HCT116 (cell line): ENCODE data around the gene TCERG1L. TPM values are rescaled to one million over a fixed set of nuclear protein-coding genes. Genes with fewer than 3 reads are reported as not detected.

Source experiments
- ATAC-seq: fragments of 200-7000 bp; cut with Tn5 transposase; 2 replicates; pipeline ENCODE4 v1.9.1; 2020; ENCODE audit warnings: mild to moderate bottlenecking, moderate library complexity
- BruUV-seq: library from RNA; stranded (reverse); fragments of 400-500 nt; replicated peaks from 2 replicates; lab custom pipeline; 2021; lab: Mats Ljungman, UMichigan
- CTCF ChIA-PET: fragments of 300-600 bp; sonication (Branson Sonifier 250); formaldehyde crosslinking; loops from one replicate; lab custom pipeline; 2021; ENCODE audit warnings: antibody characterized with exemption; lab: Charles Lee
- POLR2A ChIA-PET: fragments of 300-600, 350-600 bp; sonication (Branson Sonifier 250); formaldehyde crosslinking; loops from one replicate; lab custom pipeline; 2021; ENCODE audit warnings: antibody characterized with exemption; lab: Charles Lee
- RAD21 ChIA-PET, 2 experiments: fragments of 300-600 bp; sonication (Branson Sonifier 250); formaldehyde crosslinking; loops; one replicate each; lab custom pipeline; 2023; ENCODE audit warnings: low total read pairs in 2 of 2; ENCODE audit not compliant: uncharacterized antibody in 2 of 2, unreplicated experiment in 2 of 2, low non-redundant PET in 1 of 2; lab: Charles Lee
- DNase-seq: peaks from one replicate; pipeline ENCODE4 v3.0.0-alpha.2; 2010; ENCODE audit warnings: low read depth, low spot score
- H2AFZ ChIP-seq: fragments of 200-600 bp; shearing (Covaris generic), sonication (generic); 2 replicates; pipeline ENCODE4 v1.6.1; 2017; ENCODE audit warnings: low read depth, mixed run types, mixed read lengths, antibody characterized with exemption, low read length; ENCODE audit not compliant: poor library complexity, severe bottlenecking
- H3K27ac ChIP-seq: 2 replicates; pipeline ENCODE4 v1.5.1; 2012; ENCODE audit warnings: low read depth, low read length
- H3K27me3 ChIP-seq: fragments of 200-600 bp; sonication (generic); 2 replicates; pipeline ENCODE4 v1.6.1; 2016; ENCODE audit warnings: mixed run types, low read length, mixed read lengths; ENCODE audit not compliant: insufficient read depth
- H3K36me3 ChIP-seq, 2 experiments: fragments of 200-500 bp in 1 of 2; fragments of 200-600 bp in 1 of 2; sonication (Bioruptor generic) in 1 of 2; sonication (generic) in 1 of 2; 2 replicates each; pipeline versions ENCODE4 v1.5.1 to v1.6.1; 2014 to 2016; ENCODE audit warnings: low read length in 2 of 2, inconsistent platforms in 1 of 2, mixed read lengths in 1 of 2, mixed run types in 1 of 2; ENCODE audit not compliant: insufficient read depth in 2 of 2, control insufficient read depth in 1 of 2
- H3K4me1 ChIP-seq, 2 experiments: fragments of 200-600 bp in 1 of 2; sonication (generic) in 1 of 2; 2 replicates each; pipeline versions ENCODE4 v1.5.1 to v1.6.1; 2012 to 2017; ENCODE audit warnings: low read length in 2 of 2, inconsistent platforms in 1 of 2, mild to moderate bottlenecking in 1 of 2, mixed read lengths in 1 of 2, mixed run types in 1 of 2, moderate library complexity in 1 of 2; ENCODE audit not compliant: insufficient read depth in 2 of 2, control insufficient read depth in 1 of 2
- H3K4me2 ChIP-seq: fragments of 200-600 bp; sonication (generic); 2 replicates; pipeline ENCODE4 v1.6.1; 2017; ENCODE audit warnings: mixed run types, low read length, mixed read lengths
- H3K4me3 ChIP-seq, 2 experiments: fragments of 200-600 bp in 1 of 2; sonication (generic) in 1 of 2; replicated peaks in 1 of 2; 2 replicates each; pipeline ENCODE4 v1.5.1; 2011 to 2016; ENCODE audit warnings: low read length in 2 of 2, control low read depth in 1 of 2, low read depth in 1 of 2, mild to moderate bottlenecking in 1 of 2, mixed read lengths in 1 of 2, mixed run types in 1 of 2
- H3K79me2 ChIP-seq: fragments of 200-600 bp; sonication (generic); 2 replicates; pipeline ENCODE4 v1.6.1; 2017; ENCODE audit warnings: mild to moderate bottlenecking, mixed run types, low read length, moderate library complexity, mixed read lengths; ENCODE audit not compliant: insufficient read depth
- H3K9ac ChIP-seq: fragments of 200-600 bp; sonication (generic); 2 replicates; pipeline ENCODE4 v1.6.1; 2016; ENCODE audit warnings: low read length, mixed read lengths
- H3K9me2 ChIP-seq: fragments of 200-600 bp; sonication (generic), shearing (Covaris generic); 2 replicates; pipeline ENCODE4 v1.6.1; 2017; ENCODE audit warnings: mixed run types, mild to moderate bottlenecking, moderate library complexity; ENCODE audit not compliant: insufficient read depth
- H3K9me3 ChIP-seq, 2 experiments: fragments of 200-500 bp in 1 of 2; fragments of 200-600 bp in 1 of 2; sonication (Bioruptor generic) in 1 of 2; sonication (generic) in 1 of 2; 2 replicates each; pipeline ENCODE4 v1.6.1; 2014 to 2017; ENCODE audit warnings: low read length in 2 of 2, mixed read lengths in 2 of 2, inconsistent platforms in 1 of 2, low read depth in 1 of 2, mild to moderate bottlenecking in 1 of 2, mixed run types in 1 of 2, moderate library complexity in 1 of 2; ENCODE audit not compliant: control insufficient read depth in 1 of 2, insufficient read depth in 1 of 2
- H4K20me1 ChIP-seq: fragments of 200-600 bp; sonication (generic), shearing (Covaris generic); 2 replicates; pipeline ENCODE4 v1.6.1; 2017; ENCODE audit warnings: mixed run types, mild to moderate bottlenecking, moderate library complexity; ENCODE audit not compliant: insufficient read depth
- ATF3 ChIP-seq: IDR thresholded peaks from 2 replicates; pipeline ENCODE4 v1.6.1; 2012
- CEBPB ChIP-seq: IDR thresholded peaks from 2 replicates; pipeline ENCODE4 v1.6.1; 2012; ENCODE audit warnings: low read depth
- EGR1 ChIP-seq: IDR thresholded peaks from 2 replicates; pipeline ENCODE4 v1.6.1; 2012; ENCODE audit warnings: low read depth
- EZH2 ChIP-seq: fragments of 200-600 bp; sonication (generic); IDR thresholded peaks from 2 replicates; pipeline ENCODE4 v1.6.1; 2017; ENCODE audit warnings: antibody characterized with exemption, mixed run types
- FOSL1 ChIP-seq: IDR thresholded peaks from 2 replicates; pipeline ENCODE4 v1.6.1; 2012; ENCODE audit warnings: low read depth
- JUND ChIP-seq: IDR thresholded peaks from 2 replicates; pipeline ENCODE4 v1.6.1; 2012
- RAD21 ChIP-seq: IDR thresholded peaks from 2 replicates; pipeline ENCODE4 v1.6.1; 2012; ENCODE audit warnings: low read depth, mild to moderate bottlenecking
- SRF ChIP-seq: IDR thresholded peaks from 2 replicates; pipeline ENCODE4 v1.6.1; 2012; ENCODE audit warnings: low read depth
- TCF7L2 ChIP-seq: IDR thresholded peaks from 2 replicates; pipeline ENCODE4 v1.7.0; 2011; ENCODE audit warnings: borderline replicate concordance, inconsistent platforms; ENCODE audit not compliant: insufficient read depth, insufficient read length; ENCODE audit errors: extremely low read depth
- YY1 ChIP-seq: IDR thresholded peaks from 2 replicates; pipeline ENCODE4 v1.6.1; 2011; ENCODE audit warnings: low read length, low read depth, moderate library complexity, mild to moderate bottlenecking; ENCODE audit not compliant: insufficient replicate concordance; ENCODE audit errors: extremely low read depth
- ZFX ChIP-seq: fragments of 450-650 bp; IDR thresholded peaks from 2 replicates; pipeline ENCODE4 v1.6.1; 2017
- intact Hi-C: fragments of 100-400 bp; cut with micrococcal nuclease; formaldehyde crosslinking; loops from 2 replicates; pipeline ENCODE4 v1.10.0; 2022
- total RNA-seq: library from RNA; stranded (reverse); gene quantifications from one replicate; pipeline ENCODE4 v1.2.1, GENCODE V29; 2021; ENCODE audit not compliant: unreplicated experiment
- TF ChIP-seq, protein P1 (sequence below): IDR thresholded peaks from 2 replicates; pipeline ENCODE4 v1.6.1; 2011; ENCODE audit warnings: mild to moderate bottlenecking, low read length, moderate library complexity; ENCODE audit not compliant: insufficient replicate concordance; ENCODE audit errors: extremely low read depth
- TF ChIP-seq, protein P2 (sequence below): IDR thresholded peaks from 2 replicates; pipeline ENCODE4 v1.6.1; 2012

The TCERG1L gene
- total RNA-seq, 1 experiment from 2014 or later: not detected

DNA sequence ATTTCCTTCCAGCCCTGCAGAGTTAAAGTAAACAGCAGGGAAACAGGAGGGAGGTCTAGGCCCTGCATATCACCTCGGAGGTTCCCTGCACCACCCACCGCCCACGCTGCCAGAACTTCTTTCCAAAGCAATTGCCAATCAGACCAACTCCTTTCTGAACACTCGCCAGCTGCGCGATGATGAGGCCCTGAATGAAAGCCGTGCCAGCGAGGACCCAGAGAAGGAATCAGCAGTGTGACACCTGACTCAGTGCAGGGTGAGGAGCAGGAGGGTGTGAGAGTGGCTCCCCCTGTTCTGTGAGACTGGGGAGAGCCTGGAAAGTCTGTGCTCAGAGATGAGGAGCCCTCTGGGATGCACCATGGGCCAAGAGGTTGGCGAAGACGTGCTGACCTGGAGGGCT is 3.3 kb upstream of the TCERG1L start:
- Histone ChIP-seq H4K20me1 (no peaks in the 10 kb centered on the region), H3K9me3 (no peaks in the 10 kb centered on the region), H3K4me1 (no peaks in the 10 kb centered on the region), H3K4me2 (no peak overlapping the region), H3K79me2 (no peaks in the 10 kb centered on the region), H3K27ac (no peak overlapping the region), H3K9me2 (no peaks in the 10 kb centered on the region), H3K36me3 (no peaks in the 10 kb centered on the region), H3K27me3 (no peaks in the 10 kb centered on the region), H2AFZ (no peak overlapping the region), H3K4me3 (no peak overlapping the region), H3K9ac (no peak overlapping the region)
- ATAC-seq: no peak
- CTCF ChIA-PET: no interaction called here
- BruUV-seq: no TSS peak
- RAD21 ChIA-PET: no interaction called here
- POLR2A ChIA-PET: no interaction called here
- DNase-seq: no peak
- TF ChIP-seq TCF7L2 (no peak), FOSL1 (no peak)
- intact Hi-C loops: no loop called here

DNA sequence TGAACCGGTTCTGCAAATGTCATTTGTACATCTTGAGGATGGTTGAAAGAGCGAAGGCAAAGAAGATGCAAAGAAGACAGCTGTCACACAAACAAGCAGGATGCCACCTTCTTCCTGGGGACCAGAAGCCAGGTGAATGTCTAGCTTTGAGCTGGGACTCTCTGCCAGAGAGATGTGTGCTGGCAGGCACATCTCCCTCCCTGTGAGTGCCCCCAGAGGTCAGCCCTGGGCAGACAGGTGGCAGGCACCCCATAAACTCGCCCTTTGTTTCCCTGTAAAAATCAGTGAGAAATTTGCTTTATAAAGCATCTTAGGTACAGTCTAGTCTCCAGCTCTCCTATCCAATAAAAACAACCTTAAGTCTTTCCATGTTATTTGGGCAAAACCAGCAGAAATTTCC is 2.6 kb upstream of the TCERG1L start:
- Histone ChIP-seq H3K9me3 (no peaks in the 10 kb centered on the region), H3K9ac (no peak overlapping the region), H3K4me2 (no peak overlapping the region), H3K27ac (no peak overlapping the region), H3K4me3 (no peak overlapping the region), H3K4me1 (no peaks in the 10 kb centered on the region), H3K36me3 (no peaks in the 10 kb centered on the region), H3K9me2 (no peaks in the 10 kb centered on the region), H3K79me2 (no peaks in the 10 kb centered on the region), H4K20me1 (no peaks in the 10 kb centered on the region), H3K27me3 (no peaks in the 10 kb centered on the region), H2AFZ (no peak overlapping the region)
- ChIA-PET CTCF (no interaction called here), RAD21 (no interaction called here), POLR2A (no interaction called here)
- no TSS peak for BruUV-seq
- intact Hi-C loops: no loop called here
- ATAC-seq (no peak), DNase-seq (no peak)
- TF ChIP-seq JUND (no peak), YY1 (no peak), SRF (no peak), ATF3 (no peak), ZFX (no peak), EZH2 (no peak), FOSL1 (no peak), CEBPB (no peak), RAD21 (no peak), EGR1 (no peak)
- TF ChIP-seq, protein P1, sequence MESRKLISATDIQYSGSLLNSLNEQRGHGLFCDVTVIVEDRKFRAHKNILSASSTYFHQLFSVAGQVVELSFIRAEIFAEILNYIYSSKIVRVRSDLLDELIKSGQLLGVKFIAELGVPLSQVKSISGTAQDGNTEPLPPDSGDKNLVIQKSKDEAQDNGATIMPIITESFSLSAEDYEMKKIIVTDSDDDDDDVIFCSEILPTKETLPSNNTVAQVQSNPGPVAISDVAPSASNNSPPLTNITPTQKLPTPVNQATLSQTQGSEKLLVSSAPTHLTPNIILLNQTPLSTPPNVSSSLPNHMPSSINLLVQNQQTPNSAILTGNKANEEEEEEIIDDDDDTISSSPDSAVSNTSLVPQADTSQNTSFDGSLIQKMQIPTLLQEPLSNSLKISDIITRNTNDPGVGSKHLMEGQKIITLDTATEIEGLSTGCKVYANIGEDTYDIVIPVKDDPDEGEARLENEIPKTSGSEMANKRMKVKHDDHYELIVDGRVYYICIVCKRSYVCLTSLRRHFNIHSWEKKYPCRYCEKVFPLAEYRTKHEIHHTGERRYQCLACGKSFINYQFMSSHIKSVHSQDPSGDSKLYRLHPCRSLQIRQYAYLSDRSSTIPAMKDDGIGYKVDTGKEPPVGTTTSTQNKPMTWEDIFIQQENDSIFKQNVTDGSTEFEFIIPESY: no peak
- TF ChIP-seq, protein P2, sequence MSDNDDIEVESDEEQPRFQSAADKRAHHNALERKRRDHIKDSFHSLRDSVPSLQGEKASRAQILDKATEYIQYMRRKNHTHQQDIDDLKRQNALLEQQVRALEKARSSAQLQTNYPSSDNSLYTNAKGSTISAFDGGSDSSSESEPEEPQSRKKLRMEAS: no peak
